Pancreas (tissue), 10 donors: ENCODE measurements around the gene C3orf20. TPM values are rescaled to one million over a fixed set of nuclear protein-coding genes. Genes with fewer than 3 reads are reported as not detected.
A peak's percentile ranks its signal among the peaks of the same experiment; 100 is the strongest.

Source experiments
- ATAC-seq, 4 donors: fragments of 200-7000 bp; cut with Tn5 transposase; one replicate each; pipeline versions ENCODE4 v1.8.0 to v1.9.1; 2020; ENCODE audit warnings: mild to moderate bottlenecking in 4 of 4, moderate library complexity in 4 of 4
- DNase-seq, 6 donors: peaks; one replicate each; pipeline ENCODE4 v3.0.0-alpha.2; 2020
- FAIRE-seq: peaks from 2 replicates; lab custom pipeline; 2012; peaks lifted over from hg19 to GRCh38; lab: Jason Lieb, UNC
- H3K27ac ChIP-seq, 4 donors: fragments of 200-600 bp; sonication (generic); 1 replicate in 3 of 4; 2 replicates in 1 of 4; pipeline versions ENCODE4 v1.5.0 to v1.8.0; 2020
- H3K27me3 ChIP-seq, 4 donors: fragments of 200-600 bp; one replicate each; pipeline ENCODE4 v1.8.0; 2021
- H3K36me3 ChIP-seq, 3 donors: fragments of 200-600 bp; sonication (generic) in 1 of 3; one replicate each; pipeline versions ENCODE4 v1.5.0 to v1.8.0; 2020 to 2021
- H3K4me1 ChIP-seq, 3 donors: fragments of 200-600 bp; one replicate each; pipeline ENCODE4 v1.8.0; 2021
- H3K4me3 ChIP-seq, 4 donors: fragments of 200-600 bp; sonication (generic) in 2 of 4; one replicate each; pipeline versions ENCODE4 v1.5.0 to v1.8.0; 2020 to 2021
- H3K9me3 ChIP-seq, 4 donors: fragments of 200-600 bp; one replicate each; pipeline ENCODE4 v1.8.0; 2021
- CTCF ChIP-seq, 4 donors: fragments of 200-600 bp; sonication (generic) in 3 of 4; IDR thresholded peaks; one replicate each; pipeline versions ENCODE4 v1.5.0 to v1.8.0; 2021; ENCODE audit warnings: antibody characterized with exemption in 4 of 4
- WGBS, 2 donors: extraction: QIAGEN DNeasy Blood & Tissue Kit; methylation state at CpG; one replicate each; pipeline ENCODE4 v1.1.7; 2013; 5-methylcytosine and 5-hydroxymethylcytosine counted together
- intact Hi-C, 3 donors: fragments of 100-400 bp; cut with DNase I; formaldehyde crosslinking; loops; one replicate each; pipeline versions ENCODE4 v1.11.1 to v1.14.2; 2022
- polyA plus RNA-seq, 2 donors: library from polyadenylated mRNA; stranded (reverse); fragments of 200-250 nt; gene quantifications; one replicate each; pipeline ENCODE4 v1.2.3, GENCODE V29; 2013
- total RNA-seq, 6 donors: library from RNA; stranded (reverse); fragmentation: NEBNext Ultra II Directional in 4 of 6; extraction: Animal tissue kit (Norgen Biotek cat#: 25700) in 4 of 6; gene quantifications; one replicate each; pipeline versions ENCODE4 v1.2.1 to v1.2.4, GENCODE V29; 2021 to 2023
- donor health status: healthy with polysubstance abuse.
- donor health status: DM: no; HTN: no; CAD: no; lungs with moderate emphysema.
- donor health status: DM: no; HTN: no; CAD: no.
- donor health status: control.
- donor health status: control.
- donor health status: Bipolar disorder and iron deficiency.
- donor health status: DM: yes; HTN: yes; CAD: no.
- donor health status: DM: no; HTN: no; CAD: no.
- donor health status: DM: no; HTN: no; CAD: no.
- donor health status: DM: yes; HTN: yes; CAD: no.

The C3orf20 gene
- total and polyA plus RNA-seq, 8 donors = 0.02 to 0.12 (median 0.06) TPM; not detected in 3

DNA sequence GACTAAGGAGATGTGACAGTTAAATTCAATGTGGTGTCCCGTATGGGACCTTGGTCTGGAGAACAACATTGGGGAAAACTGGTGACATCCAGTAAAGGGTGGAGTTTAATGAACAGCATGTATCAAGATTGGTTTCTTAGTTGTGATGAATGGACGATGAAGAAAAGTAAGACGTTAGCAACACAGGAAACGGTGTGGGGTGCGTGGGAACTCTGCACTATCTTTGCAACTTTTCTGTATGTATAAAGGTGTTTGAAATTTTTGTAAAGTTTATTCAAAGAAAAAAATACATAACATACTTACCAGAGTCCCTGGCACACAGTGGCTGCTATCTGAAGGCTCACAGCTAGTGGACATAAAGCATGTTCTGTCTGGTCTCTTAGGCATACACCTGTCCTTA is 29.5 kb upstream of the C3orf20 start:
- FAIRE-seq (no peak), ATAC-seq (no peak), DNase-seq (no peak)
- no peaks in the 10 kb centered on the region for H3K27me3 ChIP-seq
- TF ChIP-seq CTCF (IDR thresholded peaks at IDR 0.05) = no peak
- intact Hi-C loops = no loop called here
- WGBS, 2 donors = 85 to 87% methylated on average over 5 of the region's 5 CpGs
- H3K9me3 ChIP-seq = no peaks in the 10 kb centered on the region
- H3K36me3 ChIP-seq = no peaks in the 10 kb centered on the region
- no peak overlapping the region for H3K27ac ChIP-seq
- H3K4me3 ChIP-seq = no peak overlapping the region
- H3K4me1 ChIP-seq = peaks cover 15 to 18% (median 18%) of the 10 kb centered on the region in 3 donors

- intact Hi-C loops = no loop called here
- no peaks in the 10 kb centered on the region for H3K36me3 ChIP-seq
- H3K9me3 ChIP-seq = no peaks in the 10 kb centered on the region
- no peak for DNase-seq
- no peak for FAIRE-seq
- no peak for ATAC-seq
- no peak overlapping the region for H3K4me3 ChIP-seq
- H3K27me3 ChIP-seq = no peaks in the 10 kb centered on the region
- no peak overlapping the region for H3K27ac ChIP-seq
- no peak for TF ChIP-seq CTCF (IDR thresholded peaks at IDR 0.05)
- peaks cover 18% of the 10 kb centered on the region in 3 donors for H3K4me1 ChIP-seq
- 88 to 89% methylated on average over 6 of the region's 6 CpGs for WGBS, 2 donors
Measured at GRCh38 chr3:14646131-14646573, 28.8 kb upstream of the C3orf20 start.

- TF ChIP-seq CTCF (IDR thresholded peaks at IDR 0.05) = no peak
- Histone ChIP-seq H3K4me3 (no peak overlapping the region), H3K9me3 (no peaks in the 10 kb centered on the region), H3K4me1 (peaks cover 18% of the 10 kb centered on the region in 3 donors), H3K36me3 (no peaks in the 10 kb centered on the region), H3K27me3 (no peaks in the 10 kb centered on the region), H3K27ac (no peak overlapping the region)
- DNase-seq (no peak), ATAC-seq (no peak), FAIRE-seq (no peak)
- intact Hi-C loops = no loop called here
- WGBS, 2 donors = 87 to 90% methylated on average over 9 of the region's 9 CpGs
Measured at GRCh38 chr3:14646589-14647413, 28.1 kb upstream of the C3orf20 start.

- peak in 1 of 4 donors; percentile 7 for ATAC-seq
- Histone ChIP-seq H3K27me3 (no peaks in the 10 kb centered on the region), H3K27ac (peak overlapping the region in 2 of 4 donors; percentile 4 to 50), H3K9me3 (no peaks in the 10 kb centered on the region), H3K4me3 (no peak overlapping the region), H3K4me1 (peaks cover 23 to 29% (median 23%) of the 10 kb centered on the region in 3 donors), H3K36me3 (no peaks in the 10 kb centered on the region)
- TF ChIP-seq CTCF (IDR thresholded peaks at IDR 0.05) = no peak
- no peak for FAIRE-seq
- 48 to 67% methylated on average over 19 of the region's 19 CpGs for WGBS, 2 donors
- intact Hi-C loops = no loop called here
- DNase-seq = no peak
Measured at GRCh38 chr3:14647976-14648955, 26.7 kb upstream of the C3orf20 start.
